ENCODE results near the gene SMCO4. TPM values are rescaled to one million over a fixed set of nuclear protein-coding genes. Genes with fewer than 3 reads are reported as not detected.

Gene SMCO4
- total RNA-seq, 1 donor from 2014 or later: 9.6 TPM

GRCh38 chr11:93512949-93513667 lies 30.1 kb downstream of the SMCO4 start:
- intact Hi-C loops (cut with DNase I): no loop called here
- H3K4me3 ChIP-seq: no peak overlapping the region
- no peak overlapping the region for H3K27ac ChIP-seq
- no peaks in the 10 kb centered on the region for H3K36me3 ChIP-seq
- H3K27me3 ChIP-seq: no peaks in the 10 kb centered on the region
- no peaks in the 10 kb centered on the region for H3K9me3 ChIP-seq
- TF ChIP-seq CTCF (IDR thresholded peaks at IDR 0.05): no peak
- TF ChIP-seq POLR2AphosphoS5 (IDR thresholded peaks at IDR 0.05; ENCODE audit: insufficient read depth in 1 of 2, low read depth in 1 of 2): no peak
- no peak for TF ChIP-seq POLR2A (IDR thresholded peaks at IDR 0.05)
- H3K4me1 ChIP-seq: peaks cover 7% of the 10 kb centered on the region
- DNase-seq (ENCODE audit: extremely low spot score in 2 of 2): no peak

- no peak for DNase-seq (ENCODE audit: extremely low spot score in 2 of 2)
- intact Hi-C loops (cut with DNase I): no loop called here
- Histone ChIP-seq H3K27ac (no peak overlapping the region), H3K4me3 (no peak overlapping the region), H3K36me3 (no peaks in the 10 kb centered on the region), H3K27me3 (no peaks in the 10 kb centered on the region), H3K4me1 (peaks cover 7% of the 10 kb centered on the region), H3K9me3 (no peaks in the 10 kb centered on the region)
- TF ChIP-seq POLR2A (IDR thresholded peaks at IDR 0.05) (no peak), CTCF (IDR thresholded peaks at IDR 0.05) (no peak), POLR2AphosphoS5 (IDR thresholded peaks at IDR 0.05; ENCODE audit: insufficient read depth in 1 of 2, low read depth in 1 of 2) (no peak)
These were observed 31.1 kb downstream of the SMCO4 start for GRCh38 chr11:93512073-93512475.

GRCh38 chr11:93510196-93510873 lies 32.9 kb downstream of the SMCO4 start:
- H3K27me3 ChIP-seq: no peaks in the 10 kb centered on the region
- peaks cover 2% of the 10 kb centered on the region for H3K4me1 ChIP-seq
- H3K9me3 ChIP-seq: no peaks in the 10 kb centered on the region
- no peaks in the 10 kb centered on the region for H3K36me3 ChIP-seq
- no peak overlapping the region for H3K4me3 ChIP-seq
- H3K27ac ChIP-seq: no peak overlapping the region
- intact Hi-C loops (cut with DNase I): no loop called here
- no peak for DNase-seq (ENCODE audit: extremely low spot score in 2 of 2)
- TF ChIP-seq POLR2AphosphoS5 (IDR thresholded peaks at IDR 0.05; ENCODE audit: insufficient read depth in 1 of 2, low read depth in 1 of 2): no peak
- TF ChIP-seq CTCF (IDR thresholded peaks at IDR 0.05): no peak
- no peak for TF ChIP-seq POLR2A (IDR thresholded peaks at IDR 0.05)

GRCh38 chr11:93507517-93507916 lies 35.7 kb downstream of the SMCO4 start:
- no peak for DNase-seq (ENCODE audit: extremely low spot score in 2 of 2)
- no peak overlapping the region for H3K27ac ChIP-seq
- H3K4me3 ChIP-seq: no peak overlapping the region
- H3K36me3 ChIP-seq: no peaks in the 10 kb centered on the region
- no peaks in the 10 kb centered on the region for H3K4me1 ChIP-seq
- intact Hi-C loops (cut with DNase I): no loop called here
- no peaks in the 10 kb centered on the region for H3K9me3 ChIP-seq
- TF ChIP-seq POLR2A (IDR thresholded peaks at IDR 0.05) (no peak), POLR2AphosphoS5 (IDR thresholded peaks at IDR 0.05; ENCODE audit: insufficient read depth in 1 of 2, low read depth in 1 of 2) (no peak), CTCF (IDR thresholded peaks at IDR 0.05) (no peak)
- H3K27me3 ChIP-seq: no peaks in the 10 kb centered on the region

GRCh38 chr11:93505703-93506102 lies 37.5 kb downstream of the SMCO4 start:
- no peak for DNase-seq (ENCODE audit: extremely low spot score in 2 of 2)
- Histone ChIP-seq H3K9me3 (no peaks in the 10 kb centered on the region), H3K4me3 (no peak overlapping the region), H3K27ac (no peak overlapping the region), H3K27me3 (no peaks in the 10 kb centered on the region), H3K36me3 (no peaks in the 10 kb centered on the region), H3K4me1 (no peaks in the 10 kb centered on the region)
- intact Hi-C loops (cut with DNase I): no loop called here
- TF ChIP-seq POLR2A (IDR thresholded peaks at IDR 0.05) (no peak), POLR2AphosphoS5 (IDR thresholded peaks at IDR 0.05; ENCODE audit: insufficient read depth in 1 of 2, low read depth in 1 of 2) (no peak), CTCF (IDR thresholded peaks at IDR 0.05) (no peak)
